ENCODE data around the gene AOC2. TPM values are rescaled to one million over a fixed set of nuclear protein-coding genes. Genes with fewer than 3 reads are reported as not detected.

Gene AOC2
- total and polyA plus RNA-seq, 2 of the 13 experiments (the other 11 are each of a cell fraction or from before 2014, with no cell fraction given), result 1.2 to 3.3 TPM

DNA sequence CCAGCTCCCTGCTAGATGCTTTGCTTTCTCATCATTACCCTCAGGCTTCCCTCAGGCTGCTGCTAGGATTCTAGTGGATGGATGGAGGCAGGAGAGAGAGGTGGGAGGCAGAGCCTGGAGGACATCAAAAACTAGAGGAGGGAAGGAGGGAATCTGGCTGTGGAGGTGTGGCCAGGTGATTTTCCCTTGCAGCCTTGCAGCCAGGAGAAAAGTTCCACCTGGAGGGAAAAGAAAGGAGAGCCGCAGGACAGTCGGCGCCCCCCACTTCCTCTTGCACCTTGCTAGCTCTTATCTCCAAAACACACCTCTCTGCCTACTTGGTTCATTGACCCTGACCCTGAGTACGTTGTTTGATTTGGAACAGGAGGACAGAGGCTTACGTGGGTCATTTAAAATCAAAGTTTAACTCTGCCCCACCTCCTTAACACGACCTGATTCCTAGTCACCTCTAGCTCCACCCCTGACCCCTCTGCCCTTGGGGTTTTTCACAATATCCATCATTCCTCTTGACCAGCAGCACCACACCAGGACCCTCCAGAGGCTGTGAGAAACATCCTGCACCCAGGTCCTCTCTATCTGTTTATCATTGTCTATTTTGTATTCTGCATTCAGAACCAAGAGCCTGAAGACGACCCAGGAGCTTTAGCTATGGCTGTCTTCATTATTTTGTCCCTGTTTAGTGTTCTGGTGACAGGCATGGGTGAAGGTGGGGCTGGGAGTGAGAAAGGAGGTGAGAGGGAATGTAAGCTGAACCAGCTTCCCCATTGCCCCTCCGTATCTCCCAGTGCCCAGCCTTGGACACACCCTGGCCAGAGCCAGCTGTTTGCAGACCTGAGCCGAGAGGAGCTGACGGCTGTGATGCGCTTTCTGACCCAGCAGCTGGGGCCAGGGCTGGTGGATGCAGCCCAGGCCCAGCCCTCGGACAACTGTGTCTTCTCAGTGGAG is 22.5 kb downstream of the AOC2 start (continued):
- no peak for TF ChIP-seq GLI4 (CRISPR knock-in tag; IDR thresholded peaks at IDR 0.05; ENCODE audit: borderline replicate concordance)
- no peak for TF ChIP-seq ZNF782 (CRISPR knock-in tag; IDR thresholded peaks at IDR 0.05; ENCODE audit: borderline replicate concordance)
- no peak for TF ChIP-seq RFX3 (CRISPR knock-in tag; IDR thresholded peaks at IDR 0.05)
- TF ChIP-seq SAFB2 (CRISPR knock-in tag; IDR thresholded peaks at IDR 0.05; ENCODE audit: borderline replicate concordance, low read depth), result 0 out of 2 replicates have a peak, but pooled peaks have one; percentile 27
- no peak for TF ChIP-seq ATRX (CRISPR knock-in tag; IDR thresholded peaks at IDR 0.05; ENCODE audit: borderline replicate concordance)
- no peak for TF ChIP-seq ZSCAN12 (CRISPR knock-in tag; IDR thresholded peaks at IDR 0.05)
- TF ChIP-seq, protein P1, sequence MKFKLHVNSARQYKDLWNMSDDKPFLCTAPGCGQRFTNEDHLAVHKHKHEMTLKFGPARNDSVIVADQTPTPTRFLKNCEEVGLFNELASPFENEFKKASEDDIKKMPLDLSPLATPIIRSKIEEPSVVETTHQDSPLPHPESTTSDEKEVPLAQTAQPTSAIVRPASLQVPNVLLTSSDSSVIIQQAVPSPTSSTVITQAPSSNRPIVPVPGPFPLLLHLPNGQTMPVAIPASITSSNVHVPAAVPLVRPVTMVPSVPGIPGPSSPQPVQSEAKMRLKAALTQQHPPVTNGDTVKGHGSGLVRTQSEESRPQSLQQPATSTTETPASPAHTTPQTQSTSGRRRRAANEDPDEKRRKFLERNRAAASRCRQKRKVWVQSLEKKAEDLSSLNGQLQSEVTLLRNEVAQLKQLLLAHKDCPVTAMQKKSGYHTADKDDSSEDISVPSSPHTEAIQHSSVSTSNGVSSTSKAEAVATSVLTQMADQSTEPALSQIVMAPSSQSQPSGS (CRISPR knock-in tag; IDR thresholded peaks at IDR 0.05), result peak; percentile 30; the same call in 1 of the 2 replicates
- TF ChIP-seq GABPB1 (CRISPR knock-in tag; IDR thresholded peaks at IDR 0.05), result no peak; the same call in 1 of the 2 replicates
- no peak for TF ChIP-seq ZNF569 (CRISPR knock-in tag; IDR thresholded peaks at IDR 0.05; ENCODE audit: borderline replicate concordance)
- TF ChIP-seq ZNF577 (CRISPR knock-in tag; IDR thresholded peaks at IDR 0.05; ENCODE audit: borderline replicate concordance, low read depth), result no peak
- peak; percentile 92 for TF ChIP-seq PITX1 (CRISPR knock-in tag; IDR thresholded peaks at IDR 0.05)
- TF ChIP-seq, protein P2, sequence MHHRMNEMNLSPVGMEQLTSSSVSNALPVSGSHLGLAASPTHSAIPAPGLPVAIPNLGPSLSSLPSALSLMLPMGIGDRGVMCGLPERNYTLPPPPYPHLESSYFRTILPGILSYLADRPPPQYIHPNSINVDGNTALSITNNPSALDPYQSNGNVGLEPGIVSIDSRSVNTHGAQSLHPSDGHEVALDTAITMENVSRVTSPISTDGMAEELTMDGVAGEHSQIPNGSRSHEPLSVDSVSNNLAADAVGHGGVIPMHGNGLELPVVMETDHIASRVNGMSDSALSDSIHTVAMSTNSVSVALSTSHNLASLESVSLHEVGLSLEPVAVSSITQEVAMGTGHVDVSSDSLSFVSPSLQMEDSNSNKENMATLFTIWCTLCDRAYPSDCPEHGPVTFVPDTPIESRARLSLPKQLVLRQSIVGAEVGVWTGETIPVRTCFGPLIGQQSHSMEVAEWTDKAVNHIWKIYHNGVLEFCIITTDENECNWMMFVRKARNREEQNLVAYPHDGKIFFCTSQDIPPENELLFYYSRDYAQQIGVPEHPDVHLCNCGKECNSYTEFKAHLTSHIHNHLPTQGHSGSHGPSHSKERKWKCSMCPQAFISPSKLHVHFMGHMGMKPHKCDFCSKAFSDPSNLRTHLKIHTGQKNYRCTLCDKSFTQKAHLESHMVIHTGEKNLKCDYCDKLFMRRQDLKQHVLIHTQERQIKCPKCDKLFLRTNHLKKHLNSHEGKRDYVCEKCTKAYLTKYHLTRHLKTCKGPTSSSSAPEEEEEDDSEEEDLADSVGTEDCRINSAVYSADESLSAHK (CRISPR knock-in tag; IDR thresholded peaks at IDR 0.05; ENCODE audit: borderline replicate concordance), result no peak
- peak; percentile 32; the same call in 1 of the 2 replicates for TF ChIP-seq GATAD1 (CRISPR knock-in tag; IDR thresholded peaks at IDR 0.05)
- TF ChIP-seq TGIF2 (CRISPR knock-in tag; IDR thresholded peaks at IDR 0.05), result no peak
- no peak for TF ChIP-seq FOXK2 (IDR thresholded peaks at IDR 0.05)
- TF ChIP-seq, protein P3, sequence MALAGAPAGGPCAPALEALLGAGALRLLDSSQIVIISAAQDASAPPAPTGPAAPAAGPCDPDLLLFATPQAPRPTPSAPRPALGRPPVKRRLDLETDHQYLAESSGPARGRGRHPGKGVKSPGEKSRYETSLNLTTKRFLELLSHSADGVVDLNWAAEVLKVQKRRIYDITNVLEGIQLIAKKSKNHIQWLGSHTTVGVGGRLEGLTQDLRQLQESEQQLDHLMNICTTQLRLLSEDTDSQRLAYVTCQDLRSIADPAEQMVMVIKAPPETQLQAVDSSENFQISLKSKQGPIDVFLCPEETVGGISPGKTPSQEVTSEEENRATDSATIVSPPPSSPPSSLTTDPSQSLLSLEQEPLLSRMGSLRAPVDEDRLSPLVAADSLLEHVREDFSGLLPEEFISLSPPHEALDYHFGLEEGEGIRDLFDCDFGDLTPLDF (CRISPR knock-in tag; IDR thresholded peaks at IDR 0.05), result no peak
- no peak for TF ChIP-seq ZNF234 (CRISPR knock-in tag; conservative IDR thresholded peaks at IDR 0.05)
- TF ChIP-seq FOXJ3 (CRISPR knock-in tag; IDR thresholded peaks at IDR 0.05; ENCODE audit: borderline replicate concordance), result peak; percentile 61; the same call in 1 of the 2 replicates
- no peak for TF ChIP-seq ZNF891 (CRISPR knock-in tag; IDR thresholded peaks at IDR 0.05)
- peak; percentile 74; the same call in 1 of the 2 replicates for TF ChIP-seq RCOR2 (CRISPR knock-in tag; IDR thresholded peaks at IDR 0.05)
- TF ChIP-seq, protein P4, sequence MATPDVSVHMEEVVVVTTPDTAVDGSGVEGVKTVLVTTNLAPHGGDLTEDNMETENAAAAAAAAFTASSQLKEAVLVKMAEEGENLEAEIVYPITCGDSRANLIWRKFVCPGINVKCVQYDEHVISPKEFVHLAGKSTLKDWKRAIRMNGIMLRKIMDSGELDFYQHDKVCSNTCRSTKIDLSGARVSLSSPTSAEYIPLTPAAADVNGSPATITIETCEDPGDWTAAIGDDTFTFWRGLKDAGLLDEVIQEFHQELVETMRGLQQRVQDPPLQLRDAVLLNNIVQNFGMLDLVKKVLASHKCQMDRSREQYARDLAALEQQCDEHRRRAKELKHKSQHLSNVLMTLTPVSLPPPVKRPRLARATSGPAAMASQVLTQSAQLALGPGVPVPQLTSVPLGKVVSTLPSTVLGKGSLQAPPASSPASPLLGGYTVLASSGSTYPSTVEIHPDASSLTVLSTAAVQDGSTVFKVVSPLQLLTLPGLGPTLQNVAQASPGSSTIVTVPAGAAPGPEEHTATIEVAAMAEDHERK (CRISPR knock-in tag; IDR thresholded peaks at IDR 0.05; ENCODE audit: low read depth), result 0 out of 2 replicates have a peak, but pooled peaks have one; percentile 19
- TF ChIP-seq ZNF619 (CRISPR knock-in tag; IDR thresholded peaks at IDR 0.05), result peak; percentile 11; the same call in 1 of the 2 replicates
- no peak for TF ChIP-seq KDM5B (CRISPR knock-in tag; IDR thresholded peaks at IDR 0.05; ENCODE audit: borderline replicate concordance)

Measured in HepG2 (cell line).